Measurements from ENCODE around the gene KLHL12. TPM values are rescaled to one million over a fixed set of nuclear protein-coding genes. Genes with fewer than 3 reads are reported as not detected.

The KLHL12 gene
- total and polyA plus RNA-seq, 10 of the 15 experiments (the other 5 are each of a cell fraction or from before 2014, with no cell fraction given), result 16.0 to 53.8 (median 30.3) TPM

DNA sequence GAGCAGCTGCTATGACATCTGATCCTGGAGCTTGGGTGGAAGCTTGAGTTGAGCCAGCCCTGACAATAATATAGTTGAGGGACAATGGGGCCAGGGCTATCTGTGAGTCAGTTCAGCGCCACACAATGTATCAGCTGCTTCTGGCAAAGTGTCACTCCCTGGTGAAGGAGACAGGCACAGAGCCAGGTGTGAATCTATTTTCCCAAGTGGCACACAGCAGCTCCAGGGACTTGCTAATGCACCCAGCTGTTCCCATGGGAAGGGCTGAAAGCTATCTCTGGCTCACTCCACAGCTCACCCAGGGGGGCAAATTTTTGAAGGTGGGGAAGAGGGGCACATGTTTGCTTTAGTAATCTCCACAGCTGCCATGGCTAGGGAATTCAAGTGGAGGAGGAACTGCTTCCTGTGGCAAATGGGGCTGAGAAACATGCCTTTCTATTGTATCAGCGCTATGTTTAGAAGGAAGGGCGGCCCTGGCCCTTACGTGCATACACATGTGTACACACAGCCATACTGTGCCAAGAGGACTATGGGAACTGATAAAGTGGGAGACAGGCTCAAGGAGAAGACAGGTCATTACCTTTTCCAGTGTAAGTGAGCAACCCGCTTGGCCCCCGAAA lies 37.9 kb upstream of the KLHL12 start (continued):
- TF ChIP-seq, protein P1, sequence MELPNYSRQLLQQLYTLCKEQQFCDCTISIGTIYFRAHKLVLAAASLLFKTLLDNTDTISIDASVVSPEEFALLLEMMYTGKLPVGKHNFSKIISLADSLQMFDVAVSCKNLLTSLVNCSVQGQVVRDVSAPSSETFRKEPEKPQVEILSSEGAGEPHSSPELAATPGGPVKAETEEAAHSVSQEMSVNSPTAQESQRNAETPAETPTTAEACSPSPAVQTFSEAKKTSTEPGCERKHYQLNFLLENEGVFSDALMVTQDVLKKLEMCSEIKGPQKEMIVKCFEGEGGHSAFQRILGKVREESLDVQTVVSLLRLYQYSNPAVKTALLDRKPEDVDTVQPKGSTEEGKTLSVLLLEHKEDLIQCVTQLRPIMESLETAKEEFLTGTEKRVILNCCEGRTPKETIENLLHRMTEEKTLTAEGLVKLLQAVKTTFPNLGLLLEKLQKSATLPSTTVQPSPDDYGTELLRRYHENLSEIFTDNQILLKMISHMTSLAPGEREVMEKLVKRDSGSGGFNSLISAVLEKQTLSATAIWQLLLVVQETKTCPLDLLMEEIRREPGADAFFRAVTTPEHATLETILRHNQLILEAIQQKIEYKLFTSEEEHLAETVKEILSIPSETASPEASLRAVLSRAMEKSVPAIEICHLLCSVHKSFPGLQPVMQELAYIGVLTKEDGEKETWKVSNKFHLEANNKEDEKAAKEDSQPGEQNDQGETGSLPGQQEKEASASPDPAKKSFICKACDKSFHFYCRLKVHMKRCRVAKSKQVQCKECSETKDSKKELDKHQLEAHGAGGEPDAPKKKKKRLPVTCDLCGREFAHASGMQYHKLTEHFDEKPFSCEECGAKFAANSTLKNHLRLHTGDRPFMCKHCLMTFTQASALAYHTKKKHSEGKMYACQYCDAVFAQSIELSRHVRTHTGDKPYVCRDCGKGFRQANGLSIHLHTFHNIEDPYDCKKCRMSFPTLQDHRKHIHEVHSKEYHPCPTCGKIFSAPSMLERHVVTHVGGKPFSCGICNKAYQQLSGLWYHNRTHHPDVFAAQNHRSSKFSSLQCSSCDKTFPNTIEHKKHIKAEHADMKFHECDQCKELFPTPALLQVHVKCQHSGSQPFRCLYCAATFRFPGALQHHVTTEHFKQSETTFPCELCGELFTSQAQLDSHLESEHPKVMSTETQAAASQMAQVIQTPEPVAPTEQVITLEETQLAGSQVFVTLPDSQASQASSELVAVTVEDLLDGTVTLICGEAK (IDR thresholded peaks at IDR 0.05; ENCODE audit: borderline replicate concordance), result no peak
- no peak for TF ChIP-seq PAX8 (IDR thresholded peaks at IDR 0.05)
- TF ChIP-seq EGR1 (IDR thresholded peaks at IDR 0.05; ENCODE audit: borderline replicate concordance in 1 of 2, low read depth in 2 of 2, low read length in 2 of 2), result no peak

DNA sequence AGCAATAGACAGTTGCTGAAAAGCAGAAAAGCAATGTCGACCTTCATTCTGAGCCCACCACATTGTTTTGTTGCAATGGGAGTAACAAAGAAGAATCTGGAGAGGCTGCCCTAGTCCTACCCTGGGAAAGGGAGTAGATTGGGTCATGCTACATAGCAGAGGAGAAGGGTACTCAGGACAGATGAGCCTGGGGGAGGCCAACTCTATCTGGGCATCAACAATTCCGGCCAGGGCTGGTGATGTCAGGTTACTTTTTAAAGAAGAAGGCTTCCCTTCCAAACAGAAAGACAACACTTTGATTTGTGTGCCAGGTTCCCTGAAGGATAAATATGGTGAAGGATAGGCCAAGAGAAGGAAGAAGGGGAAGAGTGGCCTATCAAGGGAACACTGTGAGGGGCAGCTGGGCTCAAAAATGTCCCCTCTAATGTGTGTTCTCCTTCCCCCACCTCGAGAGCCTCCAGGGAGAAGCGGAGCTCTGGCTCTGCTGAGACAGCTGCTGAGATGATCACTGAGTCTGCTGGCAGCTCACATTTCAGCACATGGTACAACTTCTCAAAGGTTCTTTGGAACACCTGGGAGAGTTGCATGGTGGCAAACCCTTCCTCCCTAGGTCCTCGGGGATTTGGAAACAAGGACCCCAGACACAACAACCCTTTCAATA lies 34.3 kb upstream of the KLHL12 start:
- ChIA-PET SMC1A (ENCODE audit: uncharacterized antibody, unreplicated experiment) (no interaction called here), POLR2A (no interaction called here), RAD21 (ENCODE audit: unreplicated experiment) (no interaction called here), CTCF (interaction anchor here (0.6 kb wide), 1 partner anchor 282 kb away, joined by 3 read pairs; no protein-coding TSS in a partner anchor)
- 92% methylated on average over 5 of the region's 5 CpGs for WGBS (ENCODE audit: insufficient coverage, insufficient replicate concordance, low lambda C conversion rate, missing lambda C conversion rate)
- H3K79me2 ChIP-seq (ENCODE audit: control insufficient read depth, insufficient read depth, low read length), result peaks cover 18% of the 10 kb centered on the region
- H3K4me3 ChIP-seq, result no peak overlapping the region
- H3K9ac ChIP-seq (ENCODE audit: control insufficient read depth, insufficient read depth, low read length), result no peak overlapping the region
- intact Hi-C loops (cut with micrococcal nuclease; ENCODE audit: unreplicated experiment), result no loop called here
- in situ Hi-C loops (cut with MboI), result no loop called here
- H3K4me1 ChIP-seq (ENCODE audit: control insufficient read depth, insufficient read depth, low read length), result peaks cover 12% of the 10 kb centered on the region
- H3K27me3 ChIP-seq (replicated peaks in 1 of 2; ENCODE audit: control insufficient read depth in 2 of 2, insufficient read depth in 2 of 2, low read length in 1 of 2), result no peaks in the 10 kb centered on the region
- BruUV-seq (replicated peaks), result no TSS peak
- H2AFZ ChIP-seq (ENCODE audit: control insufficient read depth, low read depth, low read length), result no peak overlapping the region
- H4K20me1 ChIP-seq (ENCODE audit: control insufficient read depth, insufficient read depth), result no peaks in the 10 kb centered on the region
- no peaks in the 10 kb centered on the region; a peak in 2 of 4 replicates for H3K36me3 ChIP-seq (ENCODE audit: control insufficient read depth in 2 of 2, insufficient read depth in 2 of 2, low read length in 1 of 2)
- FAIRE-seq (no peak), DNase-seq (ENCODE audit: low read depth, low spot score) (no peak), ATAC-seq (no peak)
- H3K27ac ChIP-seq (ENCODE audit: control insufficient read depth, insufficient read depth), result no peak overlapping the region
- no peak overlapping the region for H3K4me2 ChIP-seq (ENCODE audit: control insufficient read depth, insufficient read depth)
- H3K9me3 ChIP-seq (replicated peaks; ENCODE audit: control insufficient read depth, insufficient read depth, low read length), result no peaks in the 10 kb centered on the region
- no peak for TF ChIP-seq YY1 (IDR thresholded peaks at IDR 0.05; ENCODE audit: low read depth, low read length)
- no peak for TF ChIP-seq SRF (IDR thresholded peaks at IDR 0.05; ENCODE audit: low read depth in 2 of 2, low read length in 2 of 2)
- TF ChIP-seq, protein P2, sequence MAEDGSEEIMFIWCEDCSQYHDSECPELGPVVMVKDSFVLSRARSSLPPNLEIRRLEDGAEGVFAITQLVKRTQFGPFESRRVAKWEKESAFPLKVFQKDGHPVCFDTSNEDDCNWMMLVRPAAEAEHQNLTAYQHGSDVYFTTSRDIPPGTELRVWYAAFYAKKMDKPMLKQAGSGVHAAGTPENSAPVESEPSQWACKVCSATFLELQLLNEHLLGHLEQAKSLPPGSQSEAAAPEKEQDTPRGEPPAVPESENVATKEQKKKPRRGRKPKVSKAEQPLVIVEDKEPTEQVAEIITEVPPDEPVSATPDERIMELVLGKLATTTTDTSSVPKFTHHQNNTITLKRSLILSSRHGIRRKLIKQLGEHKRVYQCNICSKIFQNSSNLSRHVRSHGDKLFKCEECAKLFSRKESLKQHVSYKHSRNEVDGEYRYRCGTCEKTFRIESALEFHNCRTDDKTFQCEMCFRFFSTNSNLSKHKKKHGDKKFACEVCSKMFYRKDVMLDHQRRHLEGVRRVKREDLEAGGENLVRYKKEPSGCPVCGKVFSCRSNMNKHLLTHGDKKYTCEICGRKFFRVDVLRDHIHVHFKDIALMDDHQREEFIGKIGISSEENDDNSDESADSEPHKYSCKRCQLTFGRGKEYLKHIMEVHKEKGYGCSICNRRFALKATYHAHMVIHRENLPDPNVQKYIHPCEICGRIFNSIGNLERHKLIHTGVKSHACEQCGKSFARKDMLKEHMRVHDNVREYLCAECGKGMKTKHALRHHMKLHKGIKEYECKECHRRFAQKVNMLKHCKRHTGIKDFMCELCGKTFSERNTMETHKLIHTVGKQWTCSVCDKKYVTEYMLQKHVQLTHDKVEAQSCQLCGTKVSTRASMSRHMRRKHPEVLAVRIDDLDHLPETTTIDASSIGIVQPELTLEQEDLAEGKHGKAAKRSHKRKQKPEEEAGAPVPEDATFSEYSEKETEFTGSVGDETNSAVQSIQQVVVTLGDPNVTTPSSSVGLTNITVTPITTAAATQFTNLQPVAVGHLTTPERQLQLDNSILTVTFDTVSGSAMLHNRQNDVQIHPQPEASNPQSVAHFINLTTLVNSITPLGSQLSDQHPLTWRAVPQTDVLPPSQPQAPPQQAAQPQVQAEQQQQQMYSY (CRISPR knock-in tag; IDR thresholded peaks at IDR 0.05), result no peak
- no peak for TF ChIP-seq SP1 (IDR thresholded peaks at IDR 0.05; ENCODE audit: low read depth, low read length)
- no peak for TF ChIP-seq EP300 (IDR thresholded peaks at IDR 0.05; ENCODE audit: borderline replicate concordance in 1 of 2, control insufficient read depth in 1 of 2, low read depth in 2 of 2, low read length in 2 of 2)
- no peak for TF ChIP-seq POU2F2 (IDR thresholded peaks at IDR 0.05; ENCODE audit: borderline replicate concordance, low read depth, low read length)
- TF ChIP-seq JUNB (IDR thresholded peaks at IDR 0.05), result no peak
- no peak for TF ChIP-seq KAT2A (conservative IDR thresholded peaks at IDR 0.05; ENCODE audit: control insufficient read depth, low read depth, low read length)
- TF ChIP-seq NFYA (IDR thresholded peaks at IDR 0.05; ENCODE audit: borderline replicate concordance, low read depth, low read length), result no peak
- no peak for TF ChIP-seq NRF1 (conservative IDR thresholded peaks at IDR 0.05; ENCODE audit: low read depth, low read length)
- TF ChIP-seq HDGF (IDR thresholded peaks at IDR 0.05), result no peak
